Neuronal stem cell (in vitro differentiated cells): ENCODE results near the gene KCNJ11.

Experiments
- DNase-seq: peaks from one replicate; pipeline ENCODE4 v3.0.0-alpha.2; 2013; ENCODE audit warnings: low spot score
- H2AFZ ChIP-seq: one replicate; pipeline ENCODE4 v1.6.1; 2013; ENCODE audit warnings: mild to moderate bottlenecking, low read length, inconsistent platforms
- H2AK5ac ChIP-seq: 2 replicates; pipeline ENCODE4 v1.6.1; 2013; ENCODE audit warnings: low read depth, mild to moderate bottlenecking, inconsistent platforms, low read length, moderate library complexity, mixed read lengths
- H2BK120ac ChIP-seq: 2 replicates; pipeline ENCODE4 v1.6.1; 2013; ENCODE audit warnings: low read depth, mild to moderate bottlenecking, inconsistent platforms, low read length, moderate library complexity, mixed read lengths
- H2BK12ac ChIP-seq: one replicate; pipeline ENCODE4 v1.6.1; 2013; ENCODE audit warnings: low read length, inconsistent platforms
- H2BK15ac ChIP-seq: 2 replicates; pipeline ENCODE4 v1.6.1; 2013; ENCODE audit warnings: mild to moderate bottlenecking, low read length, inconsistent platforms, mixed read lengths
- H2BK5ac ChIP-seq: one replicate; pipeline ENCODE4 v1.6.1; 2013; ENCODE audit warnings: inconsistent platforms, mild to moderate bottlenecking, low read length, moderate library complexity
- H3K14ac ChIP-seq: one replicate; pipeline ENCODE4 v1.6.1; 2013; ENCODE audit warnings: low read length, inconsistent platforms
- H3K18ac ChIP-seq: 2 replicates; pipeline ENCODE4 v1.6.1; 2013; ENCODE audit warnings: low read length, inconsistent platforms
- H3K23ac ChIP-seq: 2 replicates; pipeline ENCODE4 v1.6.1; 2013; ENCODE audit warnings: low read depth, mild to moderate bottlenecking, mixed read lengths, low read length, inconsistent platforms; ENCODE audit not compliant: poor library complexity
- H3K27ac ChIP-seq: replicated peaks from 3 replicates; pipeline ENCODE4 v1.5.1; 2013; ENCODE audit warnings: low read length, inconsistent platforms
- H3K27me3 ChIP-seq, 3 experiments: 2 replicates each; pipeline ENCODE4 v1.6.1; 2013; ENCODE audit warnings: low read length in 3 of 3, mild to moderate bottlenecking in 2 of 3, inconsistent platforms in 1 of 3, low read depth in 1 of 3, mixed read lengths in 1 of 3, moderate library complexity in 1 of 3; ENCODE audit not compliant: control insufficient read depth in 3 of 3, insufficient read depth in 3 of 3
- H3K36me3 ChIP-seq, 2 donors: replicated peaks in 1 of 2; 2 replicates each; pipeline ENCODE4 v1.6.1; 2013; ENCODE audit warnings: low read length in 2 of 2; ENCODE audit not compliant: control insufficient read depth in 2 of 2, insufficient read depth in 2 of 2
- H3K4ac ChIP-seq: 2 replicates; pipeline ENCODE4 v1.6.1; 2013; ENCODE audit warnings: inconsistent platforms, mild to moderate bottlenecking, low read length, moderate library complexity
- H3K4me1 ChIP-seq, 2 donors: 1 replicate in 1 of 2; 2 replicates in 1 of 2; pipeline ENCODE4 v1.6.1; 2013; ENCODE audit warnings: low read length in 2 of 2, low read depth in 1 of 2; ENCODE audit not compliant: control insufficient read depth in 2 of 2, insufficient read depth in 1 of 2
- H3K4me2 ChIP-seq: one replicate; pipeline ENCODE4 v1.6.1; 2013; ENCODE audit warnings: mild to moderate bottlenecking, low read length, inconsistent platforms; ENCODE audit not compliant: insufficient read depth, poor library complexity, severe bottlenecking
- H3K4me3 ChIP-seq, 2 donors: 2 replicates each; pipeline ENCODE4 v1.5.1; 2013; ENCODE audit warnings: low read length in 2 of 2, mild to moderate bottlenecking in 2 of 2, inconsistent platforms in 1 of 2, moderate library complexity in 1 of 2
- H3K79me1 ChIP-seq: one replicate; pipeline ENCODE4 v1.6.1; 2013; ENCODE audit warnings: low read depth, mild to moderate bottlenecking, inconsistent platforms, low read length, moderate library complexity
- H3K9ac ChIP-seq: one replicate; pipeline ENCODE4 v1.6.1; 2013; ENCODE audit warnings: mild to moderate bottlenecking, low read depth, low read length, inconsistent platforms; ENCODE audit not compliant: poor library complexity
- H3K9me3 ChIP-seq, 2 donors: replicated peaks in 1 of 2; 2 replicates each; pipeline versions ENCODE3 to v1.6.1; 2013; ENCODE audit warnings: low read length in 2 of 2, mild to moderate bottlenecking in 2 of 2, inconsistent platforms in 1 of 2, low read depth in 1 of 2, mixed read lengths in 1 of 2, moderate library complexity in 1 of 2; ENCODE audit not compliant: control insufficient read depth in 2 of 2, insufficient read depth in 1 of 2
- H4K8ac ChIP-seq: one replicate; pipeline ENCODE4 v1.6.1; 2013; ENCODE audit warnings: low read depth, mild to moderate bottlenecking, inconsistent platforms, low read length, moderate library complexity
- H4K91ac ChIP-seq: one replicate; pipeline ENCODE4 v1.6.1; 2013; ENCODE audit warnings: low read length, low read depth, mild to moderate bottlenecking, inconsistent platforms; ENCODE audit not compliant: poor library complexity
- WGBS, 2 donors: extraction: QIAGEN DNeasy Blood & Tissue Kit; methylation state at CpG; one replicate each; pipeline ENCODE4 v1.1.7; 2013; ENCODE audit warnings: missing lambda C conversion rate in 2 of 2, mixed read lengths in 1 of 2; ENCODE audit not compliant: insufficient read length in 2 of 2, insufficient replicate concordance in 1 of 2; ENCODE audit errors: extremely low coverage in 2 of 2; 5-methylcytosine and 5-hydroxymethylcytosine counted together

KCNJ11 gene

GRCh38 chr11:17351172-17351509 lies 37.3 kb downstream of the KCNJ11 start:
- peak overlapping the region; percentile 97 for H2AFZ ChIP-seq
- DNase-seq = no peak
- no peak overlapping the region for H2BK120ac ChIP-seq
- peaks cover 0 to 8% of the 10 kb centered on the region in 2 donors for H3K9me3 ChIP-seq
- H4K91ac ChIP-seq = no peak overlapping the region
- no peak overlapping the region for H3K14ac ChIP-seq
- WGBS, 2 donors = no CpG with 5 or more reads among the region's 12 CpGs
- H3K4me2 ChIP-seq = peak overlapping the region; percentile 93
- no peak overlapping the region for H2BK5ac ChIP-seq
- peak overlapping the region; percentile 54 to 76 for H3K4me3 ChIP-seq
- peak overlapping the region; percentile 56 for H3K23ac ChIP-seq
- no peaks in the 10 kb centered on the region for H3K36me3 ChIP-seq
- peaks cover 0 to 31% (median 5%) of the 10 kb centered on the region in 3 experiments for H3K27me3 ChIP-seq
- H3K9ac ChIP-seq = no peak overlapping the region
- no peak overlapping the region for H4K8ac ChIP-seq
- H3K4me1 ChIP-seq = peaks cover 2 to 3% of the 10 kb centered on the region in 2 donors
- H3K79me1 ChIP-seq = no peaks in the 10 kb centered on the region
- H3K18ac ChIP-seq = no peak overlapping the region
- H3K27ac ChIP-seq = no peak overlapping the region
- no peak overlapping the region for H3K4ac ChIP-seq
- H2BK15ac ChIP-seq = no peak overlapping the region
- H2BK12ac ChIP-seq = no peak overlapping the region
- H2AK5ac ChIP-seq = no peak overlapping the region

GRCh38 chr11:17350455-17351171 lies 37.8 kb downstream of the KCNJ11 start:
- H2AFZ ChIP-seq = peak overlapping the region; percentile 97
- H3K23ac ChIP-seq = no peak overlapping the region
- H3K9me3 ChIP-seq = peaks cover 0 to 5% of the 10 kb centered on the region in 2 donors
- no CpG with 5 or more reads among the region's 7 CpGs for WGBS, 2 donors
- no peak overlapping the region for H3K4ac ChIP-seq
- no peak overlapping the region for H3K4me2 ChIP-seq
- H3K79me1 ChIP-seq = no peaks in the 10 kb centered on the region
- H3K27ac ChIP-seq = no peak overlapping the region
- H4K8ac ChIP-seq = no peak overlapping the region
- peaks cover 0 to 31% (median 5%) of the 10 kb centered on the region in 3 experiments for H3K27me3 ChIP-seq
- H2BK12ac ChIP-seq = no peak overlapping the region
- H2AK5ac ChIP-seq = no peak overlapping the region
- H3K18ac ChIP-seq = no peak overlapping the region
- DNase-seq = no peak
- no peak overlapping the region for H2BK15ac ChIP-seq
- no peak overlapping the region for H3K14ac ChIP-seq
- peaks cover 2 to 3% of the 10 kb centered on the region in 2 donors for H3K4me1 ChIP-seq
- no peak overlapping the region for H3K4me3 ChIP-seq
- H3K36me3 ChIP-seq = no peaks in the 10 kb centered on the region
- no peak overlapping the region for H2BK5ac ChIP-seq
- H4K91ac ChIP-seq = no peak overlapping the region
- no peak overlapping the region for H2BK120ac ChIP-seq
- no peak overlapping the region for H3K9ac ChIP-seq

GRCh38 chr11:17347676-17348075 lies 40.8 kb downstream of the KCNJ11 start:
- Histone ChIP-seq H3K4me3 (no peak overlapping the region), H3K23ac (no peak overlapping the region), H2BK12ac (no peak overlapping the region), H3K4me2 (no peak overlapping the region), H3K4me1 (peaks cover 0 to 1% of the 10 kb centered on the region in 2 donors), H2BK120ac (no peak overlapping the region), H2AK5ac (no peak overlapping the region), H2BK15ac (no peak overlapping the region), H3K4ac (no peak overlapping the region), H3K27me3 (peaks cover 0 to 20% (median 2%) of the 10 kb centered on the region in 3 experiments), H3K27ac (no peak overlapping the region), H3K36me3 (no peaks in the 10 kb centered on the region), H2BK5ac (no peak overlapping the region), H3K79me1 (no peaks in the 10 kb centered on the region), H2AFZ (no peak overlapping the region), H3K14ac (no peak overlapping the region), H4K8ac (no peak overlapping the region), H3K18ac (no peak overlapping the region), H4K91ac (no peak overlapping the region), H3K9ac (no peak overlapping the region), H3K9me3 (no peaks in the 10 kb centered on the region)
- DNase-seq = no peak
- WGBS, 2 donors = no CpG with 5 or more reads among the region's 1 CpG

- no peak overlapping the region for H2BK12ac ChIP-seq
- H3K9me3 ChIP-seq = no peaks in the 10 kb centered on the region
- WGBS, 2 donors = no CpG with 5 or more reads among the region's 1 CpG
- no peak overlapping the region for H2AFZ ChIP-seq
- H2BK15ac ChIP-seq = no peak overlapping the region
- H3K79me1 ChIP-seq = no peaks in the 10 kb centered on the region
- H3K23ac ChIP-seq = no peak overlapping the region
- H3K4me2 ChIP-seq = no peak overlapping the region
- H2BK120ac ChIP-seq = no peak overlapping the region
- no peak overlapping the region for H3K27ac ChIP-seq
- no peak overlapping the region for H3K4me3 ChIP-seq
- H3K14ac ChIP-seq = no peak overlapping the region
- no peak overlapping the region for H2AK5ac ChIP-seq
- H3K4ac ChIP-seq = no peak overlapping the region
- H4K8ac ChIP-seq = no peak overlapping the region
- H3K4me1 ChIP-seq = no peaks in the 10 kb centered on the region
- no peaks in the 10 kb centered on the region for H3K27me3 ChIP-seq
- no peaks in the 10 kb centered on the region for H3K36me3 ChIP-seq
- no peak for DNase-seq
- no peak overlapping the region for H4K91ac ChIP-seq
- no peak overlapping the region for H3K18ac ChIP-seq
- H2BK5ac ChIP-seq = no peak overlapping the region
- no peak overlapping the region for H3K9ac ChIP-seq
Measured at GRCh38 chr11:17343907-17344306, 44.6 kb downstream of the KCNJ11 start.
